AG09319 (cell line): Measurements from ENCODE around the gene REG4.

Experiments used
- DNase-seq: peaks from one replicate; pipeline ENCODE4 v3.0.0-alpha.2; 2010; ENCODE audit warnings: low read depth; ENCODE audit errors: extremely low read depth
- TF ChIP-seq, protein P1 (sequence below): IDR thresholded peaks from 2 replicates; pipeline ENCODE4 v1.5.1; 2011; ENCODE audit warnings: low read depth, mild to moderate bottlenecking, inconsistent platforms, low read length, moderate library complexity

The REG4 gene

DNA sequence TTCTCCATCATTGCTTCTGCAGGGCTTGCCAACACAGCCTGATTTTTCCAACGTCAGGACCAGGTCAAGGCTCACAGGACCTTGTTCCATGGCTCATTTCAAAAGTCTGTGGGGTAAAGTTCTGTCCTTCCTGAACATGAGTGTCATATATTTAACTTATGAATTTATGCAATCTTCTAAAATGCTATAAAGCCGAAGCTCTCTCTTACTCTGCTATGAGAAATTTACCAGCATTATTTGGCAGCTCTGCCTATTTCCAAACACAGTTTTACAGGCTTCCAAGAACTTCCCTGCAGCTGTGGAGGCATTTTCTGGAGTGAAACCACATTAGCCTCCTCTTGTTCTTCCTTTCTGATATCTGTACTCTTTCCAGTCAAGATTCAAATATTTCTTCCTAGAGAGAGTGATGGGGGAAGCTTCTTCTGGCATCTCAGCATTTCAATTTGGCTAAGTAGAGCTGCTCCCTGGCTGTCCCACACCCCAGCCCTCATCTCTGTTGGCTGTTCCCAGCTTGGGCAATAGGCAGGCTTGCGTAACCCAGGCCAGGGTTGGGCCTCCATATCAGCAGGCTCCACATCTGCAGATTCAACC is 27.0 kb downstream of the REG4 start:
- TF ChIP-seq, protein P1, sequence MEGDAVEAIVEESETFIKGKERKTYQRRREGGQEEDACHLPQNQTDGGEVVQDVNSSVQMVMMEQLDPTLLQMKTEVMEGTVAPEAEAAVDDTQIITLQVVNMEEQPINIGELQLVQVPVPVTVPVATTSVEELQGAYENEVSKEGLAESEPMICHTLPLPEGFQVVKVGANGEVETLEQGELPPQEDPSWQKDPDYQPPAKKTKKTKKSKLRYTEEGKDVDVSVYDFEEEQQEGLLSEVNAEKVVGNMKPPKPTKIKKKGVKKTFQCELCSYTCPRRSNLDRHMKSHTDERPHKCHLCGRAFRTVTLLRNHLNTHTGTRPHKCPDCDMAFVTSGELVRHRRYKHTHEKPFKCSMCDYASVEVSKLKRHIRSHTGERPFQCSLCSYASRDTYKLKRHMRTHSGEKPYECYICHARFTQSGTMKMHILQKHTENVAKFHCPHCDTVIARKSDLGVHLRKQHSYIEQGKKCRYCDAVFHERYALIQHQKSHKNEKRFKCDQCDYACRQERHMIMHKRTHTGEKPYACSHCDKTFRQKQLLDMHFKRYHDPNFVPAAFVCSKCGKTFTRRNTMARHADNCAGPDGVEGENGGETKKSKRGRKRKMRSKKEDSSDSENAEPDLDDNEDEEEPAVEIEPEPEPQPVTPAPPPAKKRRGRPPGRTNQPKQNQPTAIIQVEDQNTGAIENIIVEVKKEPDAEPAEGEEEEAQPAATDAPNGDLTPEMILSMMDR, result no peak
- DNase-seq, result peak; percentile 19

DNA sequence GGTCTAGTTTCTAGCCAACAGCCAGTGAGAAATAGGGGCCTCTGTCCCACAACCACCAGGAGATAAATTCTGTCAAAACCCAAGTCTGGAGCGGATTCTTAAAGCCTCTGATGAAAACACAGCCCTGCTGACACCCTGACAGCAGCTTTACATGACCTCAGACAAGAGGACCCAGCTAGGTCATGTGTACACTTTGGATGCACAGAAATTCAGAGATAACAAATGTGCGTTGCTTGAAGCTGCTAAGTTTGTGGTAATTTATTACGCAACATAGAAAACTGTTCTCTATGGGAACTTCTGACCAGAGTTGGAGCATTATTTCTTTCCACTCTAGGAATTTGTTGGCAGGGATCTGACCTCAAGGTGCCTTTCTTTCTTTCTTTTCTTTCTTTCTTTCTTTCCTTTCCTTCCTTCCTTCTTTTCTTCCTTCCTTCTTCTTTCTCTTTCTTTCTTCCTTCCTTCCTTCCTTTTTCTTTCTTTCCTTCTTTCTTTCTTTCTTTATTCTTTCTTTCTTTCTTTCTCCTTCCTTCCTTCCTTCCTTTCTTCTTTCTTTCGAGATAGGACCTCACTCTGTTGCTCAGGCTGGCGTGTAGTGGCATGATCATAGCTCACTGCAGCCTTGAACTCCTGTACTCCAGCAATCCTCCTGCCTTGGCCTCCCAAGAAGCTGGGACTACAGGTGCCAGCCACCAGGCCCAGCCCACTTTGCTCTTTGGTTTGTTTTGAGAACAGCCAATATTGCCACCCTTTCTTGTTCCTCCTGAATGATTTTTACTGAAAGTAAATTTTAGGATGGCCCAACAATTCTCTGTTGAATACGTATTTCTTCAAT is 27.7 kb downstream of the REG4 start:
- TF ChIP-seq, protein P1, result no peak
- DNase-seq, result no peak

DNA sequence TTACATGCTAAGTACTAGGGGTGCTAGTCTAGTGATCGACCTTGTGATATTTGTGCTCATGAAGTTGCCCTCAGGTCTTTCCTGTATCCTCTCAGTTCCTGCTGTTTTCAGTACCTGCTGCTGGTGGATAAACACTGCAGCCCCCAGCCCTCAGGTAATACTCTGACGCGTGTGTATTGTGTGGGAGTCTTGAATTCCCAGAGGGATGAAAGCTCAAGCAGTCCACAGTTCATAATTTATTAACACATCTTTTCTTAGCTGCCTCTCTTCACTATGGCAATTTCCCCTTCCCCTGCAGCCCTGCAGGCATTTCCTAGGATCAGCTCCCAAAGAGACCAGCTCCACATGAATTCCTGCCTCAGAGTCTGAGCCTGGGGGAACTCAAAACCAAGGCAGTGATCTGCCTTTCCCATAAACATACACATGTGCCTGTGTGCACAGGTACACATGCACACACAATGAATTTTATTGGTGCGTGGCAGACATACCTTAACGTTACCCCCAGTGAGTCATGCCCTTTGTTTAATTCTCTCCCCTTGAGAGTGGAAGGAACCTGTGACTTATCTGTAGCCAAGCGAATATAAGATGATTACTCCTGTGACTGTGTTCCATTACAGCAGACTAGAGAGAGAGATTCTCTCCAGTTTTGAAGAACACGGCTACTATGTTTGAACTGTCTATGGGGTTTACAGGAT is 28.5 kb downstream of the REG4 start:
- TF ChIP-seq, protein P1, result no peak
- no peak for DNase-seq

DNA sequence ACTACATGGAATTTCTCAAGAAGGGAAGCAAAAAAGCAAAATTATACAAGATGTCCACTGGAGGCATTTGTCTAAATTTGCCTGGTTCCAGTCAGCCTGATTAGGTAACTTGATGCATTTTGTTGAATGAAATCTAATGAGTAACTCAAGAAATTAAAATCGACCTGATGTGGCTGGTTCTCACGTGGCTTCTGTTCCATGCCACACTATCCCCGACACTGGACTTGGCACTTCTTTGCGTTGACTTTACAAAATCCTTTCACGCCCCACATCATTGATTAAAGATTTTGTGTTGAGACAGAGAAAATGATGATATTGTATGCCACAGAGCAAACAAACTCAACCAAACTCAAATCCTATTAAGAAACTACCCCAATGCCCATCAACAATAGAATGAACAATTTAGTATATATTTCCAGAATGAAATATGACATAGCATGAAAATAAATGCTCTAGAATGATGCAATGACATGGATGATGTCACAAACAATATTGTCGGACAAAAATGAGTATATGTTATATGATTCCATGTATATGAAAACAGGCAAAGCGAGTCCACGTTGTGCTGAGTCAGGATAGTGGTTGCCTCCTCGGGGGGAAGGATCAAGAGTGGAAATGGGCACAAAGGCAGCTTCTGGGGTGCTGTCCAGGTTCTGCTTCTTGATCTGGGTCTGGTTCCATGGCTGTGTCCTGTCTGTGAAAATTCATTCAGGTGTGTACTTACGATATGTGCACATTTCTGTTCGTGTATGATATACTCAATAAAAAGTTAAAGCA is 29.6 kb downstream of the REG4 start:
- TF ChIP-seq, protein P1, result no peak
- DNase-seq, result no peak

DNA sequence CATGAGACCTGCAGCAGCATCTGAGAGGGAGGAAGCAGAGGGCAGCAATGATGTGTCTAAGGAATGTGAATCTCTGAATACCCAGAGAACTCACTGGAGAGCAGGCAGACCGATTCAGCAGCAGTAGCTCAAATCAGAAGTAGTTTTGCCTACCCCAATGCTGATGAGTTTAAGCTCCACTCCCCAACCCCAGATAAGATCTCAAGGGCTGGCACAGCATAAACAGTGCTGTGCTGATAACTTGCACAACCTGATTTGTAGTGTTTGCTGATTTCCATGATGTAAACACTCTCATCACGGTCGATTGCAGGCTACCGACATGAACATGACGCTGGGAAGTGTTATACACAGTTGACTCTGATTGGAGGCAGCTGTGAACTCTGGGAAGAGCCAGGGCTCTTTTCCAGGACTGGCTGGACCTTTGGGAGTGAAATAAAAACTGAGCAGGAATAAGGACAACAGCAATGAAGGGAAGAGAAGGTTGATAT is 31.3 kb downstream of the REG4 start:
- peak; percentile 59 for DNase-seq
- TF ChIP-seq, protein P1, result no peak

DNA sequence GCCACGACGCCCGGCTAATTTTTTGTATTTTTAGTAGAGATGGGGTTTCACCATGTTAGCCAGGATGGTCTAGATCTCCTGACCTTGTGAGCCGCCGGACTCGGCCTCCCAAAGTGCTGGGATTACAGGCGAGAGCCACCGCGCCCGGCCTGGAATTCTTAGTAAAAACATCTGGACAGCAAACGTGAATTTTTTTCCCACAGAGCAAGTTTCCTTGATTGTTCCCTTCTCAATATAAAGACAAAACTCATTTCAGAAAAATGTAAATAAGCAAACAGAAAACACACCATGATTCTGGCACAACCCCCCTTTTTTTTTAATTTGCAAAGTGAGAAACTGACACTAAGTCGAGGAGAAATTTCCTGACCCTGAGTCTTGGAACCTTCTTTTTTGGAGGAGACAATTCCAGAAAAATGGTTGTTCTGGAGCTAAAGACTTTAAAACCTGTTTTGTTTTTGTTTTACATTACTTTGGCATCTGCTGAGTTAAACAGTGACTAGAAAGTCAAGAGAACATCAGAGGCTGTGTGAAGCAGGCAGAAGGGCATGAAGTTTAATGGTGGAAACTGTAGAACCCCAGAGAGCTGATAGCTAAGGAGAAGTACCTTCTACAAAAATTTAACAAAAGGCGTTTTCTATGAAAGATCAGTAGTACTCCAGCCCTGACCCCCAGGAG is 32.2 kb downstream of the REG4 start:
- no peak for DNase-seq
- TF ChIP-seq, protein P1, result no peak
